Measurements from ENCODE around the gene GPSM3. TPM values are rescaled to one million over a fixed set of nuclear protein-coding genes. Genes with fewer than 3 reads are reported as not detected.
"Not testable (repeated sequence)": the region's sequence is repeated elsewhere in the genome, so short reads cannot be mapped to it uniquely, and the experiment has no call there.

Gene GPSM3
- total RNA-seq, 2 donors from 2014 or later = 268 to 291 TPM

- H3K9me3 ChIP-seq (ENCODE audit: control insufficient read depth, low read length, poor library complexity, severe bottlenecking) = no peaks in the 10 kb centered on the region
- Mint-ChIP-seq H3K36me3 (ENCODE audit: low read depth) (peaks cover 17% of the 10 kb centered on the region), H3K4me3 (peak overlapping the region; percentile 78), H3K27me3 (peaks cover 34% of the 10 kb centered on the region), H3K27ac (no peak overlapping the region), H3K4me1 (peaks cover 45% of the 10 kb centered on the region)
- ATAC-seq = no peak
- no peak for DNase-seq
These were observed 39.5 kb downstream of the GPSM3 start for GRCh38 chr6:32152769-32153563.

GRCh38 chr6:32151863-32152768, 40.3 kb downstream of the GPSM3 start, which contains the start of gene PRRT1:
TSS of gene PRRT1 (minus strand) at chr6:32151939. CDS start at chr6:32151827, 112 bp downstream.
- Mint-ChIP-seq H3K4me1 (peaks cover 46% of the 10 kb centered on the region), H3K27ac (peak within 1 kb of the TSS; percentile 53), H3K27me3 (peaks cover 36% of the 10 kb centered on the region), H3K4me3 (peak within 1 kb of the TSS; percentile 78), H3K36me3 (ENCODE audit: low read depth) (peaks cover 11% of the 10 kb centered on the region)
- H3K9me3 ChIP-seq (ENCODE audit: control insufficient read depth, low read length, poor library complexity, severe bottlenecking) = no peaks in the 10 kb centered on the region
- no peak for ATAC-seq
- no peak for DNase-seq

GRCh38 chr6:32151181-32151862, 41.1 kb downstream of the GPSM3 start:
- Mint-ChIP-seq H3K4me3 (peak overlapping the region; percentile 25), H3K36me3 (ENCODE audit: low read depth) (peaks cover 11% of the 10 kb centered on the region), H3K4me1 (peaks cover 46% of the 10 kb centered on the region), H3K27me3 (peaks cover 42% of the 10 kb centered on the region), H3K27ac (no peak overlapping the region)
- DNase-seq (no peak), ATAC-seq (no peak)
- no peaks in the 10 kb centered on the region for H3K9me3 ChIP-seq (ENCODE audit: control insufficient read depth, low read length, poor library complexity, severe bottlenecking)

GRCh38 chr6:32149932-32150870, 42.2 kb downstream of the GPSM3 start:
- ATAC-seq = no peak
- no peaks in the 10 kb centered on the region for H3K9me3 ChIP-seq (ENCODE audit: control insufficient read depth, low read length, poor library complexity, severe bottlenecking)
- Mint-ChIP-seq H3K36me3 (ENCODE audit: low read depth) (peaks cover 9% of the 10 kb centered on the region), H3K27me3 (peaks cover 47% of the 10 kb centered on the region), H3K27ac (no peak overlapping the region), H3K4me3 (peak overlapping the region; percentile 52), H3K4me1 (peaks cover 44% of the 10 kb centered on the region)
- no peak for DNase-seq

- H3K9me3 ChIP-seq (ENCODE audit: control insufficient read depth, low read length, poor library complexity, severe bottlenecking) = no peaks in the 10 kb centered on the region
- H3K4me1 Mint-ChIP-seq = peaks cover 38% of the 10 kb centered on the region
- H3K36me3 Mint-ChIP-seq (ENCODE audit: low read depth) = peaks cover 9% of the 10 kb centered on the region
- H3K27me3 Mint-ChIP-seq = peaks cover 47% of the 10 kb centered on the region
- ATAC-seq (peak; percentile 27), DNase-seq (no peak)
- peak overlapping the region; percentile 87 for H3K4me3 Mint-ChIP-seq
- H3K27ac Mint-ChIP-seq = no peak overlapping the region
These were observed 43.2 kb downstream of the GPSM3 start for GRCh38 chr6:32149092-32149755.

- peaks cover 47% of the 10 kb centered on the region for H3K27me3 Mint-ChIP-seq
- H3K27ac Mint-ChIP-seq = peak overlapping the region; percentile 46
- DNase-seq (peak; percentile 47 to 63 (median 49)), ATAC-seq (peak; percentile 84)
- H3K4me1 Mint-ChIP-seq = peaks cover 33% of the 10 kb centered on the region
- peak overlapping the region; percentile 87 for H3K4me3 Mint-ChIP-seq
- H3K9me3 ChIP-seq (ENCODE audit: control insufficient read depth, low read length, poor library complexity, severe bottlenecking) = no peaks in the 10 kb centered on the region
- peaks cover 9% of the 10 kb centered on the region for H3K36me3 Mint-ChIP-seq (ENCODE audit: low read depth)
These were observed 44.0 kb downstream of the GPSM3 start for GRCh38 chr6:32148289-32149091.

- H3K27me3 Mint-ChIP-seq = peaks cover 43% of the 10 kb centered on the region
- H3K36me3 Mint-ChIP-seq (ENCODE audit: low read depth) = peaks cover 9% of the 10 kb centered on the region
- peak overlapping the region; percentile 87 for H3K4me3 Mint-ChIP-seq
- DNase-seq (no peak), ATAC-seq (no peak)
- H3K4me1 Mint-ChIP-seq = peaks cover 26% of the 10 kb centered on the region
- no peaks in the 10 kb centered on the region for H3K9me3 ChIP-seq (ENCODE audit: control insufficient read depth, low read length, poor library complexity, severe bottlenecking)
- peak overlapping the region; percentile 46 for H3K27ac Mint-ChIP-seq
These were observed 44.9 kb downstream of the GPSM3 start for GRCh38 chr6:32147401-32148132.

GRCh38 chr6:32146687-32147086, 45.8 kb downstream of the GPSM3 start:
- peaks cover 23% of the 10 kb centered on the region for H3K4me1 Mint-ChIP-seq
- ATAC-seq = no peak
- peaks cover 50% of the 10 kb centered on the region for H3K27me3 Mint-ChIP-seq
- DNase-seq = no peak
- H3K27ac Mint-ChIP-seq = no peak overlapping the region
- no peaks in the 10 kb centered on the region for H3K9me3 ChIP-seq (ENCODE audit: control insufficient read depth, low read length, poor library complexity, severe bottlenecking)
- no peak overlapping the region for H3K4me3 Mint-ChIP-seq
- peaks cover 12% of the 10 kb centered on the region for H3K36me3 Mint-ChIP-seq (ENCODE audit: low read depth)

- DNase-seq = no peak
- H3K4me3 Mint-ChIP-seq = no peak overlapping the region
These were observed 46.2 kb downstream of the GPSM3 start for GRCh38 chr6:32146287-32146686.

GRCh38 chr6:32144238-32144637, 48.2 kb downstream of the GPSM3 start:
- peaks cover 43% of the 10 kb centered on the region for H3K27me3 Mint-ChIP-seq
- ATAC-seq = not testable (repeated sequence)

More at GRCh38 chr6:32146287-32146686, 46.2 kb downstream of the GPSM3 start:
- Mint-ChIP-seq H3K27ac (no peak overlapping the region), H3K27me3 (peaks cover 52% of the 10 kb centered on the region), H3K4me1 (peaks cover 21% of the 10 kb centered on the region), H3K36me3 (ENCODE audit: low read depth) (peaks cover 15% of the 10 kb centered on the region)
- no peak for ATAC-seq
- H3K9me3 ChIP-seq (ENCODE audit: control insufficient read depth, low read length, poor library complexity, severe bottlenecking) = no peaks in the 10 kb centered on the region

More at GRCh38 chr6:32144238-32144637, 48.2 kb downstream of the GPSM3 start:
- H3K36me3 Mint-ChIP-seq (ENCODE audit: low read depth); DNase-seq; H3K27ac Mint-ChIP-seq; H3K4me3 Mint-ChIP-seq; H3K9me3 ChIP-seq (ENCODE audit: control insufficient read depth, low read length, poor library complexity, severe bottlenecking): not testable (repeated sequence)
- peaks cover 15% of the 10 kb centered on the region for H3K4me1 Mint-ChIP-seq
